Heart right ventricle (tissue), 16 donors: ENCODE measurements around the gene ME1. TPM values are rescaled to one million over a fixed set of nuclear protein-coding genes. Genes with fewer than 3 reads are reported as not detected.
"Not testable (repeated sequence)": the region's sequence is repeated elsewhere in the genome, so short reads cannot be mapped to it uniquely, and the experiment has no call there.

Experiments
- ATAC-seq, 8 donors: fragments of 200-7000 bp; cut with Tn5 transposase; one replicate each; pipeline ENCODE4 v1.9.1; 2020; ENCODE audit warnings: mild to moderate bottlenecking in 8 of 8, moderate library complexity in 8 of 8, moderate number of reproducible peaks in 1 of 8
- DNase-seq, 2 donors: peaks; one replicate each; pipeline ENCODE4 v3.0.0-alpha.2; 2020
- H3K27ac ChIP-seq, 10 donors: fragments of 200-600 bp; sonication (generic) in 2 of 10; one replicate each; pipeline versions ENCODE4 v1.5.0 to v1.8.0; 2020 to 2022; ENCODE audit warnings: mild to moderate bottlenecking in 3 of 10
- H3K27me3 ChIP-seq, 7 donors: fragments of 200-600 bp; one replicate each; pipeline ENCODE4 v1.8.0; 2021 to 2022; ENCODE audit warnings: mild to moderate bottlenecking in 2 of 7
- H3K36me3 ChIP-seq, 9 donors: fragments of 200-600 bp; sonication (generic) in 1 of 9; one replicate each; pipeline versions ENCODE4 v1.5.0 to v1.8.0; 2020 to 2022; ENCODE audit warnings: mild to moderate bottlenecking in 2 of 9
- H3K4me1 ChIP-seq, 9 donors: fragments of 200-600 bp; sonication (generic) in 1 of 9; one replicate each; pipeline versions ENCODE4 v1.5.0 to v1.8.0; 2020 to 2022; ENCODE audit warnings: mild to moderate bottlenecking in 4 of 9
- H3K4me3 ChIP-seq, 10 donors: fragments of 200-600 bp; sonication (generic) in 2 of 10; one replicate each; pipeline versions ENCODE4 v1.5.0 to v1.8.0; 2020 to 2022; ENCODE audit warnings: mild to moderate bottlenecking in 7 of 10, moderate library complexity in 2 of 10
- H3K9me3 ChIP-seq, 11 donors: fragments of 200-600 bp in 10 of 11; sonication (generic) in 2 of 11; one replicate each; pipeline versions ENCODE4 v1.5.0 to v1.8.0; 2013 to 2022; ENCODE audit warnings: mild to moderate bottlenecking in 2 of 11, control low read depth in 1 of 11, moderate library complexity in 1 of 11
- CTCF ChIP-seq, 9 donors: fragments of 200-600 bp; sonication (generic) in 2 of 9; IDR thresholded peaks; one replicate each; pipeline versions ENCODE4 v1.5.0 to v1.8.0; 2021 to 2022; ENCODE audit warnings: antibody characterized with exemption in 9 of 9, mild to moderate bottlenecking in 5 of 9, moderate library complexity in 1 of 9
- WGBS, 2 donors: extraction: QIAGEN DNeasy Blood & Tissue Kit; methylation state at CpG; one replicate each; pipeline ENCODE4 v1.1.7; 2013; ENCODE audit warnings: inconsistent platforms in 1 of 2; 5-methylcytosine and 5-hydroxymethylcytosine counted together
- intact Hi-C, 10 donors: fragments of 100-400 bp; cut with DNase I; formaldehyde crosslinking; loops; one replicate each; pipeline versions ENCODE4 v1.11.1 to v1.14.2; 2022
- polyA plus RNA-seq, 2 donors: library from polyadenylated mRNA; stranded (reverse); fragments of 200-250 nt; gene quantifications; one replicate each; pipeline ENCODE4 v1.2.3, GENCODE V29; 2013
- total RNA-seq, 10 donors: library from RNA; stranded (reverse); fragmentation: NEBNext Ultra II Directional in 3 of 10; extraction: Animal tissue kit (Norgen Biotek cat#: 25700) in 3 of 10; gene quantifications; one replicate each; pipeline versions ENCODE4 v1.2.1 to v1.2.4, GENCODE V29; 2021 to 2023
- donor health status: Arrhythmogenic right ventricular cardiomyopathy.
- donor health status: ischemic (EF 13 %, LVEDD 7.1; RV severe dilation, severe dysfunction).
- donor health status: healthy with polysubstance abuse.
- donor health status: DM: no; HTN: yes; CAD: no.
- donor health status: DM: no; HTN: no; CAD: no.
- donor health status: ischemic (EF 25% LVEDD 6.9; RV normal size, moderate dysfunction).
- donor health status: ischemic (EF 25% LVEDD 5.7; RV mildly dilated, moderate dysfunction).
- donor health status: healthy.
- donor health status: DM: yes; HTN: yes; CAD: no.
- donor health status: Ischemic cardiomyopathy.
- donor health status: ischemic (EF 35%, LVEDD 5.7; RV mildly dilated, moderate dysfunction).
- donor health status: nonischemic (EF 11% LVEDD 7.7; RV severe dilation, severe dysfunction).
- donor health status: DM: yes; HTN: yes; CAD: no.
- donor health status: PGD.
- donor health status: ischemic (EF 29% LVEDD 5.4; RV normal size, mild dysfunction).
- donor health status: nonischemic (EF 23%, LVEDD 6.1; RV moderate dilation, normal function).

Gene ME1
- total and polyA plus RNA-seq, 12 donors = 4.1 to 26.6 (median 17.2) TPM

DNA sequence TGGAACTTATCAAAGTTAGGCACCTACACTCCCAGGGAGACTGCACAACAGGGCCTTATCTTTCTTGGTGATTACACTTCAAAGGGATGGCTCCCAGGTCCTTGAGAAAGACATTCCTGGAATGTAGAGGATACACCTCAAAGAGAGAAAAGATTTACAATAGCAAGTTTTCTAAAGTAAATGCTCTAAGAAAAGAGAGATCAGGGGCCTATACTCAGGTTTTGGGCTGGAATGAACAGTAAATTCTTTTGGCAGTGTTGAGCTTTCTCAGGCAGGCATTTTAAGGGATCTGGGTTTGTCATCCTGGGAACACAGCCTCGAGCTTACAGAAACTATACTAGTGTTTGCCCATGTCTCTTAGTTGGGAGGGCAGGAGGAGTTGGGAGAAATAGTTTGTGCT is 31.7 kb upstream of the ME1 start:
- H3K4me3 ChIP-seq = no peak overlapping the region
- H3K27ac ChIP-seq = no peak overlapping the region
- 50 to 55% methylated on average over 1 of the region's 1 CpG for WGBS, 2 donors
- ATAC-seq (no peak), DNase-seq (no peak)
- intact Hi-C loops = no loop called here
- H3K27me3 ChIP-seq = no peaks in the 10 kb centered on the region
- H3K9me3 ChIP-seq = no peaks in the 10 kb centered on the region
- H3K4me1 ChIP-seq = peaks cover 0 to 27% (median 0%) of the 10 kb centered on the region in 9 donors
- no peak for TF ChIP-seq CTCF (IDR thresholded peaks at IDR 0.05)
- no peaks in the 10 kb centered on the region for H3K36me3 ChIP-seq

- ATAC-seq = no peak
- TF ChIP-seq CTCF (IDR thresholded peaks at IDR 0.05) = no peak
- Histone ChIP-seq H3K27ac (no peak overlapping the region), H3K4me1 (peaks cover 0 to 17% (median 0%) of the 10 kb centered on the region in 9 donors), H3K9me3 (no peaks in the 10 kb centered on the region), H3K36me3 (no peaks in the 10 kb centered on the region), H3K4me3 (no peak overlapping the region), H3K27me3 (no peaks in the 10 kb centered on the region)
- intact Hi-C loops = no loop called here
- DNase-seq = no peak
- WGBS, 2 donors = 66 to 81% methylated on average over 1 of the region's 1 CpG
Observed at GRCh38 chr6:83461438-83461837, 30.6 kb upstream of the ME1 start.

DNA sequence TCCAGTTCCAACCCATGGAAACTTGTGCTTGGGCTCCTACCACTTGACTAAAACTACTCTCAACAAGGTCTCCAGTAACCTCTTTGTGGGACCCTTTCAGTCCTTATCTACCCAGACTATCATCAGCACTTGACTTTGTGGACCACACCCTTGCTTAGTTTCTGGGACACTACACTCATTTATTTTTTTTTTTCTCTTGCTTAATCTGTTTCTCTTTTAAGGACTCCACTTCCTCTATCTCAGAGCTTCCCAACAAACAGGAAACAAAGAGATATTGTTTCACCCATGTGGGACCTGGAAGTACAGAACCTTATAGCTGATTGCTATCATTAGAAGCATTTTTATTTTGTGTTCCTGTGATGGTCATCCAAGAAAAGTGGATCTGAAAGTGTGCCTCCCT is 28.8 kb upstream of the ME1 start:
- Histone ChIP-seq H3K9me3 (no peaks in the 10 kb centered on the region), H3K36me3 (no peaks in the 10 kb centered on the region), H3K4me1 (peaks cover 0 to 14% (median 0%) of the 10 kb centered on the region in 9 donors), H3K4me3 (no peak overlapping the region), H3K27me3 (no peaks in the 10 kb centered on the region), H3K27ac (no peak overlapping the region)
- no peak for TF ChIP-seq CTCF (IDR thresholded peaks at IDR 0.05)
- ATAC-seq (peak in 2 of 8 donors; percentile 27 to 41), DNase-seq (no peak)
- intact Hi-C loops = no loop called here

GRCh38 chr6:83450015-83450414 is 19.2 kb upstream of the ME1 start:
- DNase-seq, intact Hi-C loops, H3K4me3 ChIP-seq, H3K27ac ChIP-seq, H3K36me3 ChIP-seq, H3K9me3 ChIP-seq, H3K27me3 ChIP-seq, H3K4me1 ChIP-seq, ATAC-seq: not testable (repeated sequence)
- WGBS, 2 donors = 92 to 94% methylated on average over 6 of the region's 6 CpGs

GRCh38 chr6:83444086-83444699 is 13.3 kb upstream of the ME1 start:
- H3K27me3 ChIP-seq, H3K4me1 ChIP-seq, ATAC-seq, DNase-seq, H3K4me3 ChIP-seq, H3K9me3 ChIP-seq, H3K27ac ChIP-seq, intact Hi-C loops, H3K36me3 ChIP-seq: not testable (repeated sequence)
- 91 to 92% methylated on average over 9 of the region's 9 CpGs for WGBS, 2 donors
